Bronchial epithelial cell (primary cell): ENCODE results near the gene GNG2. TPM values are rescaled to one million over a fixed set of nuclear protein-coding genes. Genes with fewer than 3 reads are reported as not detected.

Source experiments
- DNase-seq: peaks from one replicate; pipeline ENCODE4 v3.0.0-alpha.2; 2010; ENCODE audit warnings: low read depth
- FAIRE-seq: peaks from 2 replicates; lab custom pipeline; 2011; peaks lifted over from hg19 to GRCh38; lab: Jason Lieb, UNC
- H3K27me3 ChIP-seq: 2 replicates; pipeline ENCODE4 v1.5.1; 2011; ENCODE audit warnings: low read length; ENCODE audit not compliant: control insufficient read depth, insufficient read depth
- H3K36me3 ChIP-seq: 2 replicates; pipeline ENCODE4 v1.5.1; 2011; ENCODE audit warnings: low read length; ENCODE audit not compliant: control insufficient read depth, insufficient read depth
- H3K4me3 ChIP-seq: 2 replicates; pipeline ENCODE4 v1.5.1; 2011; ENCODE audit warnings: mild to moderate bottlenecking, low read depth, low read length, control low read depth
- total RNA-seq: library from RNA; depleted of rRNA; stranded (reverse); fragments of >200 nt; gene quantifications from 2 replicates; pipeline ENCODE4 v1.2.1, GENCODE V29; 2014
- TF ChIP-seq, protein P1 (sequence below): IDR thresholded peaks from 2 replicates; pipeline ENCODE4 v1.5.1; 2011; ENCODE audit warnings: mild to moderate bottlenecking, moderate library complexity, low read length, control low read depth, inconsistent platforms; ENCODE audit not compliant: insufficient read depth, severe bottlenecking

The GNG2 gene
- total RNA-seq, 1 donor from 2014 or later, result not detected

DNA sequence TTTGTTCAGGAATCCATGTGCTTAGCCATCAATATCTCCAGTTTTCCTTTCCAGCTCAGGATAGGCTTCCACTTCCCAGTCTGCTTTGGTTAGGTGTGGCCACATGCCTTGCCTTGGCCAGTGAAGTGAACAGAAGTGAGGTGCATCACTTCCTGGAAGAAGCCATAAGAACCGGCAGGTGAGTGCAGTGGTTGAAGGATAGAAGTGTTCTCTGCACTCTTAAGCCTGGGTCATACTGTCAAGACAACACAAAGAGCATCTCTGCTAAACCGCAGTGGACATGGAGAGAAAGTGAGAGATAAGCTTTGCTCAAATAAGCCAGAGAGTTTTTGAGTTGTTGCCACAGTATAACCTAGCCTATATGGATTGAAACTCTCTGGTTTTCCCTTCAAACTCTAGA is 11.4 kb downstream of the GNG2 start:
- TF ChIP-seq, protein P1, sequence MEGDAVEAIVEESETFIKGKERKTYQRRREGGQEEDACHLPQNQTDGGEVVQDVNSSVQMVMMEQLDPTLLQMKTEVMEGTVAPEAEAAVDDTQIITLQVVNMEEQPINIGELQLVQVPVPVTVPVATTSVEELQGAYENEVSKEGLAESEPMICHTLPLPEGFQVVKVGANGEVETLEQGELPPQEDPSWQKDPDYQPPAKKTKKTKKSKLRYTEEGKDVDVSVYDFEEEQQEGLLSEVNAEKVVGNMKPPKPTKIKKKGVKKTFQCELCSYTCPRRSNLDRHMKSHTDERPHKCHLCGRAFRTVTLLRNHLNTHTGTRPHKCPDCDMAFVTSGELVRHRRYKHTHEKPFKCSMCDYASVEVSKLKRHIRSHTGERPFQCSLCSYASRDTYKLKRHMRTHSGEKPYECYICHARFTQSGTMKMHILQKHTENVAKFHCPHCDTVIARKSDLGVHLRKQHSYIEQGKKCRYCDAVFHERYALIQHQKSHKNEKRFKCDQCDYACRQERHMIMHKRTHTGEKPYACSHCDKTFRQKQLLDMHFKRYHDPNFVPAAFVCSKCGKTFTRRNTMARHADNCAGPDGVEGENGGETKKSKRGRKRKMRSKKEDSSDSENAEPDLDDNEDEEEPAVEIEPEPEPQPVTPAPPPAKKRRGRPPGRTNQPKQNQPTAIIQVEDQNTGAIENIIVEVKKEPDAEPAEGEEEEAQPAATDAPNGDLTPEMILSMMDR, result no peak
- no peaks in the 10 kb centered on the region for H3K27me3 ChIP-seq
- no peak overlapping the region for H3K4me3 ChIP-seq
- no peaks in the 10 kb centered on the region for H3K36me3 ChIP-seq
- no peak for DNase-seq
- FAIRE-seq, result no peak

DNA sequence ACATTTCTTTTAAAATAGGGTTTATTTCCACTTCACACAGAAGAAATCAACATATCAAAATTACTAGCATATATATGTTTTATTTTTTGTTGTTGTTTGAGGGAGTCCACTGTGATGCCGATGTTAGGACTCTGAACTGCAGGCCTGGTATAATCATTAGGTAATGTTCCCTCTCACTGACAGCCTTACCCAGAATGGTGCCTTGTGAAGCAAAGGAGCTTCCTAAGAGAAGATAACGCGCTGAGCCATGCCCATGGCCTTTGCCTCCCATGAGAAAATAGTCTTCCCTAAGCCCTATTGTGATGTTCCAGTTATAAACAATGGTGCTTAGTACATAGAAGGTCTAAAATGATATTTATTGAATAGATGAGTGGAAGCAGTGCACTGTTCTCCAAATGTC is 12.0 kb downstream of the GNG2 start:
- no peak for DNase-seq
- TF ChIP-seq, protein P1, result no peak
- Histone ChIP-seq H3K4me3 (no peak overlapping the region), H3K27me3 (no peaks in the 10 kb centered on the region), H3K36me3 (no peaks in the 10 kb centered on the region)
- no peak for FAIRE-seq

DNA sequence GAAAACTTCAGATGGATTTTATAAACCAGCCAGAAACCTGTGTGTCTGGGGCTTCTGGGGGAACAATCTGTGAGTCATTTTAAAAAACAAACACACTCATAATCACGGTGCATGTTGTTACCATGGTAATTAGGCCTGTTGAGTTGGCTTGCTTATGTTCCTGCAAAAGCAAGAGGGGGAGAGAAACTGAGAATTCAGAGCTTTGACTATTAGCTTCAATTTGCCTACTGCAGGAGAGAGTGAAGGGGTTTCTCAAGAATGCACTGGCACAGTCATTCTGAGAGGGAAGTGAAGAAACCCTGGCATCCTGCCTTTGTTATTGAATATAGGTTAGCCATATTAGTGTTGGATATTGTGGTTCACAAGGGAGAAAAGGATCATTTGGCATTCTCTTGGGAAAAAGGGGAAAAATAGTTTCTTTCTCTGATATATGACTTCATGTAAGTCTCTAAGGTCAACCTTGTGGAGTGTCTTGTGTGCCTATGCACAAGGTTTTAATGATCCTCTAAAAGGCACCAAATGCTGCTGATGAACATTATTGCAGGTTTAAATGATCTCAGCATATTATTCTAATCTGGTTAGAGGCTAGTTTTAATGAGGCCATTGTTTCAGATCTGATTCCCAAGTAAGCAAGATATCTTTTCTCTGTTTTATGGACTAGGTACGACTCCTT is 12.9 kb downstream of the GNG2 start:
- TF ChIP-seq, protein P1, result no peak
- peak; percentile 85 for DNase-seq
- no peak for FAIRE-seq

DNA sequence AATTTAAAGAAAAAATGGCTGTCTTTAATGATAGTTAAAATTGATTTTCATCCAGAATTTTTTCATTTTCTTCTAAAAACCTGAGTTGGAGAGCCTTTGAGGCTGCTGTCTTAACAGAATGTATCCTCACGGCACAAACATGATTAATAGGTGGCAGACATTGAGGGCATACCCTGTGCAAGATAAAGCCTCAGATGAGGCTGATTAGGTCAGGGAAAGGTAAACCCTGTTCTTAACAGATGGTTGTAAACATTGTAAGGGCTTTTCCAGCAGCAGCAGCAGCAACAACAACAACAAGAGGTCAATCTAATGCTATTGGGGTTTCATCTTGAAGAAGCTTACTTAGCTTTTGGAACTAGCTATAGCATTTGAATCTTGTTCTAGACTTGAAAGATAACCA is 17.4 kb downstream of the GNG2 start:
- no peak for FAIRE-seq
- no peaks in the 10 kb centered on the region for H3K27me3 ChIP-seq
- H3K4me3 ChIP-seq, result no peak overlapping the region
- TF ChIP-seq, protein P1, result no peak
- no peaks in the 10 kb centered on the region for H3K36me3 ChIP-seq
- DNase-seq, result no peak

More for the DNA sequence above, 12.9 kb downstream of the GNG2 start:
- Histone ChIP-seq H3K4me3 (no peak overlapping the region), H3K27me3 (no peaks in the 10 kb centered on the region), H3K36me3 (no peaks in the 10 kb centered on the region)

DNA sequence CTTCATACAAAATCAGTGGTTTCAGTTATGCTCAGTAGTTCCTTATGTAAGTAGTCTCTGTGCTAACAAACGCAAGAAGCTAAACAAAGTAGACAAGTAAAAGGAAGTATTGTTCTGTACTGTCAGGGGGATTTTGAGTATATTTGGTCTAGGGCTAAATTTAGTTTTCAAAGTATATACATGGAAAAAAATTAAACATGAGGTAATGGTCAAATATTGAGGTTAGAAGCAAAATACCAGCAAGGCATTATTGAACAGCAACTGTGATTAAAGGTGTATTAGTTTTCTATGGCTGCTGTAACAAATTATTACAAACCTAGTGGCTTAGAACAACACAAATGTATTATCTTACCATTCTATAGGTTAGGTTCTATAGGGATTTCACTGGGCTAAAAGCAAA is 18.8 kb downstream of the GNG2 start:
- no peak for FAIRE-seq
- Histone ChIP-seq H3K36me3 (no peaks in the 10 kb centered on the region), H3K4me3 (no peak overlapping the region), H3K27me3 (no peaks in the 10 kb centered on the region)
- TF ChIP-seq, protein P1, result no peak
- no peak for DNase-seq
